Stimulated activated CD8-positive, alpha-beta memory T cell treated with anti-CD3 and anti-CD28 coated beads, Interleukin-4, amount 100 ng/mL, for 24 hours (primary cell): ENCODE results near the gene SPA17.

Experiments used
- DNase-seq: peaks from one replicate; pipeline ENCODE4 v3.0.0-alpha.2; 2020; ENCODE audit warnings: low read depth

Gene SPA17

GRCh38 chr11:124673333-124674167, at the start of gene SPA17, which contains the start of gene SIAE:
Gene SPA17 (plus strand): TSS chr11:124673904. CDS start chr11:124675265, 1,361 bp downstream.
Gene SIAE (minus strand): TSS chr11:124673739. CDS start chr11:124673708, 31 bp downstream.
- peak; percentile 81 for DNase-seq

GRCh38 chr11:124625504-124626168, 48.1 kb upstream of the SPA17 start:
- no peak for DNase-seq

- DNase-seq: no peak
Measured at GRCh38 chr11:124627546-124627945, 46.2 kb upstream of the SPA17 start.

- DNase-seq: no peak
Measured at GRCh38 chr11:124629961-124630360, 43.7 kb upstream of the SPA17 start.

GRCh38 chr11:124633355-124633754, 40.3 kb upstream of the SPA17 start:
- DNase-seq: no peak

GRCh38 chr11:124635932-124636331, 37.8 kb upstream of the SPA17 start:
- DNase-seq: no peak

GRCh38 chr11:124638500-124638899, 35.2 kb upstream of the SPA17 start:
- DNase-seq: no peak

- DNase-seq: no peak
Measured at GRCh38 chr11:124639186-124639585, 34.5 kb upstream of the SPA17 start.

GRCh38 chr11:124640666-124641065, 33.0 kb upstream of the SPA17 start:
- no peak for DNase-seq

- DNase-seq: no peak
Measured at GRCh38 chr11:124642628-124643027, 31.1 kb upstream of the SPA17 start.

- no peak for DNase-seq
Measured at GRCh38 chr11:124643042-124643604, 30.6 kb upstream of the SPA17 start.

- no peak for DNase-seq
Measured at GRCh38 chr11:124643605-124644425, 29.9 kb upstream of the SPA17 start.

GRCh38 chr11:124644426-124645280, 29.1 kb upstream of the SPA17 start:
- DNase-seq: no peak

GRCh38 chr11:124646148-124646547, 27.6 kb upstream of the SPA17 start:
- no peak for DNase-seq

GRCh38 chr11:124648610-124649009, 25.1 kb upstream of the SPA17 start:
- DNase-seq: no peak

- no peak for DNase-seq
Measured at GRCh38 chr11:124656774-124657630, 16.7 kb upstream of the SPA17 start.

GRCh38 chr11:124657904-124658303, 15.8 kb upstream of the SPA17 start:
- DNase-seq: no peak

- no peak for DNase-seq
Measured at GRCh38 chr11:124658501-124658900, 15.2 kb upstream of the SPA17 start.

- DNase-seq: no peak
Measured at GRCh38 chr11:124658986-124659385, 14.7 kb upstream of the SPA17 start.

- no peak for DNase-seq
Measured at GRCh38 chr11:124661553-124661952, 12.2 kb upstream of the SPA17 start.
